ENCODE data around the gene RPL29.
"Not testable (repeated sequence)": the region's sequence is repeated elsewhere in the genome, so short reads cannot be mapped to it uniquely, and the experiment has no call there.

- TF ChIP-seq POLR2A (IDR thresholded peaks at IDR 0.05; ENCODE audit: low read length); GATA1 (IDR thresholded peaks at IDR 0.05; ENCODE audit: low read depth, low read length): not testable (repeated sequence)
These were observed 2.0 kb downstream of the RPL29 start for GRCh38 chr3:51993657-51994056.
